Activated gamma-delta T cell (primary cell): Measurements from ENCODE around the gene IPO5.
"Not testable (repeated sequence)": the region's sequence is repeated elsewhere in the genome, so short reads cannot be mapped to it uniquely, and the experiment has no call there.

Experiments
- DNase-seq: peaks from one replicate; lab custom pipeline; 2025; lab: John Stamatoyannopoulos, UW

IPO5 gene

GRCh38 chr13:97949316-97949715 is 4.2 kb upstream of the IPO5 start:
- not testable (repeated sequence) for DNase-seq

GRCh38 chr13:97951376-97951775 is 2.1 kb upstream of the IPO5 start:
- DNase-seq, result no peak

GRCh38 chr13:97952831-97953230 is 644 bp upstream of the IPO5 start:
- not testable (repeated sequence) for DNase-seq

- DNase-seq, result no peak
These were observed 7.9 kb downstream of the IPO5 start for GRCh38 chr13:97961340-97961739.

- DNase-seq, result no peak
These were observed 9.4 kb downstream of the IPO5 start for GRCh38 chr13:97962887-97963286.

GRCh38 chr13:97967226-97967625 is 13.8 kb downstream of the IPO5 start:
- no peak for DNase-seq

- DNase-seq, result no peak
These were observed 14.5 kb downstream of the IPO5 start for GRCh38 chr13:97967948-97968347.

GRCh38 chr13:97971519-97971918 is 18.0 kb downstream of the IPO5 start:
- no peak for DNase-seq

GRCh38 chr13:97974773-97975172 is 21.3 kb downstream of the IPO5 start:
- DNase-seq, result no peak

GRCh38 chr13:97975280-97975847 is 21.9 kb downstream of the IPO5 start:
- DNase-seq, result no peak

- DNase-seq, result peak; percentile 91
These were observed 22.6 kb downstream of the IPO5 start for GRCh38 chr13:97975848-97976609.

GRCh38 chr13:97976610-97977521 is 23.4 kb downstream of the IPO5 start:
- peak; percentile 48 for DNase-seq

- no peak for DNase-seq
These were observed 24.5 kb downstream of the IPO5 start for GRCh38 chr13:97977982-97978381.

- DNase-seq, result no peak
These were observed 25.2 kb downstream of the IPO5 start for GRCh38 chr13:97978651-97979050.

- DNase-seq, result no peak
These were observed 25.6 kb downstream of the IPO5 start for GRCh38 chr13:97979051-97979450.

- no peak for DNase-seq
These were observed 26.1 kb downstream of the IPO5 start for GRCh38 chr13:97979556-97979955.

- no peak for DNase-seq
These were observed 28.8 kb downstream of the IPO5 start for GRCh38 chr13:97982286-97982685.

- no peak for DNase-seq
These were observed 33.4 kb downstream of the IPO5 start for GRCh38 chr13:97986835-97987234.

- DNase-seq, result no peak
These were observed 46.2 kb downstream of the IPO5 start for GRCh38 chr13:97999653-98000052.

GRCh38 chr13:98004107-98004506 is 50.6 kb downstream of the IPO5 start:
- DNase-seq, result no peak

- DNase-seq, result not testable (repeated sequence)
These were observed 51.5 kb downstream of the IPO5 start for GRCh38 chr13:98004997-98005396.

GRCh38 chr13:98007001-98007400 is 53.5 kb downstream of the IPO5 start:
- DNase-seq, result no peak

GRCh38 chr13:98013241-98013640 is 59.8 kb downstream of the IPO5 start:
- DNase-seq, result no peak
